Measurements from ENCODE around the gene PPIA. TPM values are rescaled to one million over a fixed set of nuclear protein-coding genes. Genes with fewer than 3 reads are reported as not detected.

Gene PPIA
- total RNA-seq, 3 donors from 2014 or later = 2,630 to 2,693 (median 2,657) TPM

DNA sequence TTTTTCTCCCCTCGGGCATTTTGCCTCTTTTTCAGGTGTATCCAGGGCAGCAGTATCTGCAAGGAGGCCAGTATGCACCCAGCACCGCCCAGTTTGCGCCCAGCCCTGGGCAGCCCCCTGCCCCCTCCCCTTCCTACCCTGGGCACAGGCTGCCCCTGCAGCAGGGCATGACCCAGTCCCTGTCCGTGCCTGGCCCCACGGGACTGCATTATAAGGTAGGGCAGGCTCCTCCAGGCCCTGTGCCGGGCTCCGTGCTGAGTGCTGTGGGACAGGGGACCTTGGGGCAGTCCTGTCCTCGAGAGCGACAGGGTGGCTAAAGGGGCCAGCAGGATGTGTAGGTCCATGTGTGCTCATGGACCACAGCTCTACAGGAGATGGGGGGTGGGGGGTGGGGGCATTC is 37.2 kb upstream of the PPIA start:
- no peaks in the 10 kb centered on the region for H3K27me3 Mint-ChIP-seq (ENCODE audit: low read depth)
- no peaks in the 10 kb centered on the region for H3K9me3 Mint-ChIP-seq

DNA sequence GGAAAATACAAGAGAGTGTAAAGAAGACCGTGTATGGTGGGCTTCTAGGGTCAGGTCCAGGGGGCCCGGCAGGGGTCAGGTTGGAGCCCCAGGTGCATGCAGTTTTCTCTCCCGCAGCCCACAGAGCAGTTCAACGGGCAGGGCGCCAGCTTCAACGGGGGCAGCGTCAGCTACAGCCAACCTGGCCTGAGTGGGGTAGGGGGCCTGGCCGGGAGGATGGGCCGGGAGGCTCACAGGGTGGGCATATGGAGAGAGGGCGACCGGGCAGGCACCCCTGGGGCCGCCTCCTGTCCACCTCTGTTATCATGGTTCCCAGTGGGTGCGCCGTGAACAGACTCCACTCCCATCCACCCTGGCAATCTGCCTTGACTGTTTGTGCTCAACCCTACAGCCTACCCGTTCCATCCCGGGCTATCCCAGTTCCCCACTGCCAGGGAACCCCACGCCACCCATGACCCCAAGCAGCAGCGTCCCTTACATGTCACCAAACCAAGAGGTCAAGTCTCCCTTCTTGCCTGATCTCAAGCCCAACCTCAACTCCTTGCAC is 36.4 kb upstream of the PPIA start:
- DNase-seq (no peak), ATAC-seq (no peak)
- Mint-ChIP-seq H3K36me3 (ENCODE audit: insufficient read depth) (peaks cover 18% of the 10 kb centered on the region), H3K4me1 (ENCODE audit: low read depth) (peaks cover 7% of the 10 kb centered on the region), H3K27me3 (ENCODE audit: low read depth) (no peaks in the 10 kb centered on the region), H3K4me3 (no peak overlapping the region), H3K9me3 (no peaks in the 10 kb centered on the region)

More for the DNA sequence above, 37.2 kb upstream of the PPIA start:
- Mint-ChIP-seq H3K36me3 (ENCODE audit: insufficient read depth) (peaks cover 14% of the 10 kb centered on the region), H3K4me1 (ENCODE audit: low read depth) (peaks cover 15% of the 10 kb centered on the region), H3K4me3 (no peak overlapping the region)
- no peak for ATAC-seq
- no peak for DNase-seq

DNA sequence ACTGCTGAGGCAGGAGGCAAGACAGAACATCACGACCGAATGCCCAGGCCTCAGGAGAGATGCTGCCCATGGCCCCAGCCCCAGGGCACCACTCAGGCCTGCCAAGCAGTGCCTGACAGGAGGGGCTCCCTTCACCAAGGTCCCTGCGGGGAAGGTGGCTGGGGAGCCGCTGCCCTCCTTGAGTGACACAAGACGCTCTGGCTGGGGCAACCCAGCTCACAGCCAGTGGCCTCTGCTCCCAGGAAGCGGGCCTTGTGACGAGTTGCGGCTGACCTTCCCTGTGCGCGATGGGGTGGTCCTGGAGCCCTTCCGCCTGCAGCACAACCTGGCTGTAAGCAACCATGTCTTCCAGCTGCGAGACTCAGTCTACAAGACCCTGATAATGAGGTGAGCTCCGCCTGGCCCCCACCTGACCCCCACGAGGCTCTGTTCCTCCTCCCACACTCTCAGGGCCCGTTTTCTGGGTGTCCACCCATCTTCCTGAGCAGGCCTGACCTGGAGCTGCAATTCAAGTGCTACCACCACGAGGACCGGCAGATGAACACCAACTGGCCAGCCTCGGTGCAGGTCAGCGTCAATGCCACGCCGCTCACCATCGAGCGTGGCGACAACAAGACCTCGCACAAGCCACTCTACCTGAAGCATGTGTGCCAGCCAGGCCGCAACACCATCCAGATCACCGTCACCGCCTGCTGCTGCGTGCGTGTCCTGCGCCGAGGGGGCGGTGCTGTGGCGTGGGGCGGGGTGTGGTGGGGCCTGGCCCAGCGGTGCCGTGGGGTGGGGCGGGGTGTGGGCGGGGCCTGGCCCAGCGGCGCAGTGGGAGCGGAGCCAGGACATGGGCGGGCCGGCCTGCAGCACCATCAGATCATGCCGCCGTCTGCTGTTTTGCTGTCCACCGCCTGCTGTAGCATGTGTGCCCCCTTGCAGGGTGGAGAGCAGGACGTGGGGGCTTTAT is 35.0 kb upstream of the PPIA start:
- DNase-seq (no peak), ATAC-seq (no peak)
- peaks cover 21% of the 10 kb centered on the region for H3K36me3 Mint-ChIP-seq (ENCODE audit: insufficient read depth)
- H3K4me1 Mint-ChIP-seq (ENCODE audit: low read depth) = no peaks in the 10 kb centered on the region
- no peaks in the 10 kb centered on the region for H3K27me3 Mint-ChIP-seq (ENCODE audit: low read depth)
- H3K9me3 Mint-ChIP-seq = no peaks in the 10 kb centered on the region
- H3K4me3 Mint-ChIP-seq = no peak overlapping the region

DNA sequence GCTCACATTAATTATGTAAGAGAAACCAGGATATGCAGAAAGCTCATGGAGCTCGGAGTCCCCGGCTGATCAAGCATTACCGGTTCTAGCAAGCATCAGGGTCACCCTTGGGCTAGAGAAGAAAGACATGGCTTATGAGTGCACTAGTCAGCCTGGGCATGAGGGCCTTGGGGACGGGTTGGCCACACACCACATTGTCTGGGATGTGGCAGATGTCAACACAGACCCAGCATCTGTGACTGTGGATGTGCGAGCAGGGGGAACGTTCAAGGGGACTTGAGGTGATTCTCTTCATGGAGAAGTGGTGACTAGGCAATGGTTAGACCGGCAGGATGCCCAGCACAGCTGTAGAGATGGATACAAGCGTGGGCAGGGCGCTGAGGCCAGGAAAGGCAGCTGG is 34.2 kb upstream of the PPIA start:
- no peak overlapping the region for H3K4me3 Mint-ChIP-seq
- peaks cover 4% of the 10 kb centered on the region for H3K4me1 Mint-ChIP-seq (ENCODE audit: low read depth)
- DNase-seq (no peak), ATAC-seq (no peak)
- H3K36me3 Mint-ChIP-seq (ENCODE audit: insufficient read depth) = peaks cover 25% of the 10 kb centered on the region
- H3K27me3 Mint-ChIP-seq (ENCODE audit: low read depth) = no peaks in the 10 kb centered on the region
- no peaks in the 10 kb centered on the region for H3K9me3 Mint-ChIP-seq

DNA sequence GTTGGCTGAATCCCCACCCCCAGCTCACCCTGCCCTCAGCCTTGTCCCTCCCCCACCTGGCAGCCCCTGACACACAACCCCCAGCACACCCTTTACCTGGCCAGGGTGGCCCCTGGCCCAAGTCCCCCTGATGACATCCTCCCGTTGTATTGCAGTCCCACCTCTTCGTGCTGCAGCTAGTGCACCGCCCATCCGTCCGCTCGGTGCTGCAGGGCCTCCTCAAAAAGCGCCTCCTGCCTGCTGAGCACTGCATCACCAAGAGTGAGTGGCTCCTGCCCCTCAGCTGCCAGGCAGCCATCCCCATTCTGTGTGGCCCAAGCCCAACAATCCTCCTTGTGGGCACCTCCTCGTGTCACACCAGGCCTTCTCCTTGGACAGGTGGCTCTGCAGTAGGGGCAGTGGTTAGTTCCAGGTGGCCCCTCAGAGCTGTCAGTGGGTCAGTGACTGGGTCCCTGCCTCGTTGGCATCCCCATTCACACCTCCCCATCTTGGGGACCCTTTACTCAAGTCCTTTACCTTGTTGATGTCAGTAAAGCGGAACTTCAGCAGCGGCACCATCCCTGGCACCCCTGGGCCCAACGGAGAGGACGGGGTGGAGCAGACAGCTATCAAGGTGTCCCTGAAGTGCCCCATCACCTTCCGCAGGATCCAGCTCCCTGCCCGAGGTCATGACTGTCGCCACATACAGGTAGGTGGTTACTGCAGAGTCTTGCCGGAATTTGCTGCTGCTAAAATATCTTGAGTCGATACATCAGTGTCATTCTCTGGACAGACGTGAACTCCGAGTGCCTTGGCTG is 33.6 kb upstream of the PPIA start:
- no peak for ATAC-seq
- Mint-ChIP-seq H3K27me3 (ENCODE audit: low read depth) (no peaks in the 10 kb centered on the region), H3K4me3 (no peak overlapping the region), H3K36me3 (ENCODE audit: insufficient read depth) (peaks cover 31% of the 10 kb centered on the region), H3K4me1 (ENCODE audit: low read depth) (peaks cover 10% of the 10 kb centered on the region), H3K9me3 (no peaks in the 10 kb centered on the region)
- no peak for DNase-seq

DNA sequence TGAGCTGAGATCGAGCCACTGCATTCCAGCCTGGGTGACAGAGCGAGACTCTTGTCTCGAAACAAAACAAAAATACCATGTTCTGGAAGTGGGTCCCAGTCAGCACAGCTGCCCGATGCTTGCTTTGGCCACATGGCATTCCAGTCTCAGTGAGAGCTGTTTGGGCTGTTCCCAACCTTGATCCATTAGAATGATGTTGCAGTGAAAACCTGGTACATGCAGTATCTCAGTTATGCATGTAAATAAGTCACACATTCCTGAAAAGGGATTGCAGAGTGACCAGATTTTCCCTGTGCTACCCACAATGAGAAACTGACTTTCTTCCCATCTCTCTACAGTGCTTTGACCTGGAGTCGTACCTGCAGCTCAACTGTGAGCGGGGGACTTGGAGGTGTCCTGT is 32.4 kb upstream of the PPIA start:
- peaks cover 32% of the 10 kb centered on the region for H3K36me3 Mint-ChIP-seq (ENCODE audit: insufficient read depth)
- ATAC-seq (no peak), DNase-seq (no peak)
- no peaks in the 10 kb centered on the region for H3K9me3 Mint-ChIP-seq
- peaks cover 22% of the 10 kb centered on the region for H3K4me1 Mint-ChIP-seq (ENCODE audit: low read depth)
- no peaks in the 10 kb centered on the region for H3K27me3 Mint-ChIP-seq (ENCODE audit: low read depth)
- H3K4me3 Mint-ChIP-seq = no peak overlapping the region

DNA sequence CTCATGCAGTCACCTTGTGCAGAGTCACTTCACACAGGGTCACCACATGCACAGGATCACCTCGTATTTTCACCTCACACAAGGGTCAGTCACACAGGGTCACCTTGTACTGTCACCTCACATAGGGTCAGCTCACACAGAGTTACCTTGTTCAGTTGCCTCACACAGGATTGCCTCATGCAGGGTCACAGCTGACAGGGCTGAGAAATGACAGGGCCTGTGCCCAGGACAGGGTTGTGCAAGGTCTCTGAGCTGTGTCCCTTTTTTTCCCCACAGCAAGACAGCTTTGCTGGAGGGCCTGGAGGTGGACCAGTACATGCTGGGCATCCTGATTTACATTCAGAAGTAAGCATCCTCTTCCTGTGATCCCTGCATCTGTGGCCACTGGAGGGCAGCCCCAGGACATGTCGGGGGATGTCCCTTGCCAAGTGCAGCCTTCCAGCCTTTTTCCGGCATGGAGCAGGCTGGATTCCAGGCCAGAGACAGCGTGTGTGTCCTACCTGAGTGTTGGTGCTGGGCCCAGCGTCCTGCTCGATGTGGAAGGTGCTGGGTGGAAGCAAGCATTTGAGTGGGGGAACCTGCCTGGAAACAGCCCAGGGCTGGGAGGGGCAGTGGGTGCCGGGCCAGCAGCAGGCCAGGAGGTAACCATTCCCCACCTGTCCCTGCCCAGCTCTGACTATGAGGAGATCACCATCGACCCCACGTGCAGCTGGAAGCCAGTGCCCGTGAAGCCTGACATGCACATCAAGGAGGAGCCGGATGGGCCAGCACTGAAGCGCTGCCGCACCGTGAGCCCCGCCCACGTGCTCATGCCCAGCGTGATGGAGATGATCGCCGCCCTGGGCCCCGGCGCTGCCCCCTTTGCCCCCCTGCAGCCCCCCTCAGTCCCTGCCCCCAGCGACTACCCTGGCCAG is 31.6 kb upstream of the PPIA start:
- Mint-ChIP-seq H3K4me1 (ENCODE audit: low read depth) (peaks cover 30% of the 10 kb centered on the region), H3K36me3 (ENCODE audit: insufficient read depth) (peaks cover 32% of the 10 kb centered on the region), H3K9me3 (no peaks in the 10 kb centered on the region), H3K27me3 (ENCODE audit: low read depth) (no peaks in the 10 kb centered on the region), H3K4me3 (no peak overlapping the region)
- ATAC-seq (no peak), DNase-seq (no peak)

DNA sequence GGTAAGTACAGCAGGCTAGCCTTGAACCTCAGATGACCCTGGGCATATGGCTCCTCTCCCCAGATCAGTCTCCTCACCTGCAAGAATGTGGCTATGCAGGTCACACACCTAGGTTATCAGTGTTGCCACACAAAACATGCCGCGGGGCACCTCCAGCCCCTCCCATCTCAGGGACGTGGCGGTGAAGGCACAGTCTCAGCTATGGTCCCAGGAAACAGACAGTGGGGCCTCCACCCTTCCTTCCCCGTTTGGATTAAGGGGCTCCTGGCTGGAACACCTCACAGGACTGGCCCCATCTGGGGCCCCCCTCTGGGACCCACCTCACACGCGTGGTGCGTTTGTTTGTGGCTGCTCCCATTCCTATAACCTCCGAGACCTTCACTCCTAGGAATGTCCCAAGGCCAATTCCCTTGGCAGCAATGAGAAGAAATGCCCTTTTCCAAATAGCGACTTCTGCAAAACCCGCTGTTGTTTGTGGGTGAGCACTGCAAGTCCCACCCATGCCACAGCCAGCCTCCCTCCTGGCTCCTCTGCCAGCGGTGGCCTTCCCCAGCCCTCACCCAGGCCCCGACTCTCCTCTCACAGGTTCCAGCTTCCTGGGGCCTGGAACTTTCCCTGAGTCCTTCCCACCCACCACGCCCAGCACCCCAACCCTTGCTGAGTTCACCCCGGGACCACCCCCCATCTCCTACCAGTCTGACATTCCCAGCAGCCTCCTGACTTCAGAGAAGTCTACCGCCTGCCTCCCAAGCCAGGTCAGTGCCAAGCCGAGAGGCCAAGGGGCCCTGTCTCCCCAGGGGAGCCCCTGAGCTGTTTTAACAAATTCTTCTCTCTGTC is 30.7 kb upstream of the PPIA start:
- Mint-ChIP-seq H3K27me3 (ENCODE audit: low read depth) (no peaks in the 10 kb centered on the region), H3K36me3 (ENCODE audit: insufficient read depth) (peaks cover 30% of the 10 kb centered on the region), H3K9me3 (no peaks in the 10 kb centered on the region), H3K4me3 (no peak overlapping the region), H3K4me1 (ENCODE audit: low read depth) (peaks cover 39% of the 10 kb centered on the region)
- DNase-seq (no peak), ATAC-seq (no peak)

DNA sequence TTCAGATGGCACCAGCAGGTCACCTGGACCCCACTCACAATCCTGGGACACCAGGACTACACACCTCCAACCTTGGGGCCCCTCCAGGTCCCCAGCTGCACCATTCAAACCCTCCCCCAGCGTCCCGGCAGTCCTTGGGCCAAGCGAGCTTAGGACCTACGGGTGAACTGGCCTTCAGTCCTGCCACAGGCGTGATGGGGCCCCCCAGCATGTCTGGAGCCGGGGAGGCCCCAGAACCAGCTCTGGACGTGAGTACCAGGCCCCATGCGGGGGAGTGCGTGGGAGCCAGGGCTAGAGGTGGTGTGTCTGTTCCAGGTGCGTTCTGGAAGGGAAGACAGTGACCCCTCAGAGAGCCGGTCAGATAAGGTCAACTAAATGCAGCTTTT is 30.1 kb upstream of the PPIA start:
- Mint-ChIP-seq H3K27me3 (ENCODE audit: low read depth) (no peaks in the 10 kb centered on the region), H3K36me3 (ENCODE audit: insufficient read depth) (peaks cover 29% of the 10 kb centered on the region), H3K4me3 (no peak overlapping the region), H3K4me1 (ENCODE audit: low read depth) (peaks cover 44% of the 10 kb centered on the region), H3K9me3 (no peaks in the 10 kb centered on the region)
- ATAC-seq (no peak), DNase-seq (no peak)

DNA sequence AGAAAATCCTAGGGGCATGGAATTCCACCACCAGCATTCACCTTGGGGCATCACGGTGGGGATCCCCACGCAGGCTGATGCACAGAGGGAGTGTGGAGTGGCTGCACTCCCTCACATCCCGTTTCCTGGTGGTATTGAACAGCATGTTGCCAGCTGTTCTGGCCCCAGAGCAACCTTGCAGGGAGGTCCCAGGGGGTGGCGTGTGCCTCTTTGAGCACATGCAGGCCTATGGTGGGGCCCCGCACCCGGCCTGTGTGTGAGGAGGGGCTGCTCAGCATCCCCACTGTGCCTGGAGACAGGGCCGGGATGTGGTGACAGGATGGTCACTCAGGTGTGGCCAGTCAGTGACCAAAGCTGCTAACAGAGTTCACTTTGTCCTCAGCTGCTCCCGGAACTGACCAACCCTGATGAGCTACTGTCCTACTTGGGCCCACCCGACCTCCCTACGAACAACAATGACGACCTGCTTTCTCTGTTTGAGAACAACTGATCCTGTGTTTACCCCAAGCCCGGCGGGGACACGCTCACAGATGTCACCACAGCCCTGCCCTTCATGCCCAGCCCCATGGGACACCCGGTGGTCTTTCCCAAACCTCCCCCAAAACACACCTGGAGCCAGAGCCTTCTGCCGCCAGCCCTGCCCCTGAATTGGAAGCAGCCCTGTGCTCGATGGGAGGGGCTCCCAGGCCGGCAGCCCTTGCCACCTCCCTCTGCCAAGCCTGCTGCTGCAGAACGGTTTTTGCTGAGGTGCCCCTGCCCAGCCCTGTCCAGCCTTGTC is 29.2 kb upstream of the PPIA start:
- Mint-ChIP-seq H3K36me3 (ENCODE audit: insufficient read depth) (peaks cover 23% of the 10 kb centered on the region), H3K27me3 (ENCODE audit: low read depth) (no peaks in the 10 kb centered on the region), H3K9me3 (no peaks in the 10 kb centered on the region), H3K4me3 (no peak overlapping the region), H3K4me1 (ENCODE audit: low read depth) (peaks cover 47% of the 10 kb centered on the region)
- ATAC-seq = no peak
- no peak for DNase-seq

DNA sequence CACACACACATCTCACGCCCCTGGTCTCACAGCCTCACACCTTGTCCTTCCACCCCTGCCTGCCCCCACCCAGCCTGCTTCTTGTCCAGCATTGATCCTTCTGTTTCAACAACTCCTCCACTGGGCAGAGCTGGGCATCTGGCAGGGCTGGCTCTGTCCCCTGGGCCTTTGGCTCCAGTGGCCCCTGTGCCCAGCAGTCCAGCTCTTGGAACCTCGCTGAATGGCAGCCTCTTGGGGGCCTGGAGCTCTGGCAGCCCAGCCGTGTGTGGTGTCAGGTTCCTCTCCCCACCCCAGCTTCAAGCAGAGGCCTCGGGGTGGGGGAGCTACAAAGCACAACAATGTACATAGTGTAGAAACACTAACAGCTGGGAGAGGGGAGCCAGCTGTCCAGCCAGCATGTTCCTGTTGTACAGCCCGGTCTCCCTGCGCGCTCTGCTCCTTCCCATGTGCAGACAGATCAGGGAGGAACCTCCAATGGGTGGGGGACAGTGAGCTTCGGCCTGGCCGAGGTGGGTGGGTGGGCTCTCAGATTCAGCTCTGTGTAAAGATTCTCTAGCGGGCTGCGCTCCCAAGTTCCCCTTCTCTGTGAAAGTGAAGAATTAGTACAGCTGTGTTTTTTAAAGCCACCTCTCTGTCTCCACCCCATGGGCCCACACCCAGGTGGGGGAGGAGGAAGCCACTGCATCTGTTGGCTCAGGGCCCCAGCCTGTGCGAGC is 28.4 kb upstream of the PPIA start:
- H3K36me3 Mint-ChIP-seq (ENCODE audit: insufficient read depth) = peaks cover 22% of the 10 kb centered on the region
- no peaks in the 10 kb centered on the region for H3K9me3 Mint-ChIP-seq
- ATAC-seq (peak; percentile 28 to 32), DNase-seq (no peak)
- H3K4me3 Mint-ChIP-seq = no peak overlapping the region
- no peaks in the 10 kb centered on the region for H3K27me3 Mint-ChIP-seq (ENCODE audit: low read depth)
- H3K4me1 Mint-ChIP-seq (ENCODE audit: low read depth) = peaks cover 47% of the 10 kb centered on the region

All from activated T-cell treated with anti-CD3 and anti-CD28 coated beads, Interleukin-2, amount 50 U/mL, for 4 hours (primary cell).